NCI-H524 treated with DMSO at 0.1 percent for 48 hours (cell line): ENCODE data around the gene LGALS14.

Experiments
- DNase-seq: peaks from one replicate; lab custom pipeline; 2025; lab: John Stamatoyannopoulos, UW

The LGALS14 gene

DNA sequence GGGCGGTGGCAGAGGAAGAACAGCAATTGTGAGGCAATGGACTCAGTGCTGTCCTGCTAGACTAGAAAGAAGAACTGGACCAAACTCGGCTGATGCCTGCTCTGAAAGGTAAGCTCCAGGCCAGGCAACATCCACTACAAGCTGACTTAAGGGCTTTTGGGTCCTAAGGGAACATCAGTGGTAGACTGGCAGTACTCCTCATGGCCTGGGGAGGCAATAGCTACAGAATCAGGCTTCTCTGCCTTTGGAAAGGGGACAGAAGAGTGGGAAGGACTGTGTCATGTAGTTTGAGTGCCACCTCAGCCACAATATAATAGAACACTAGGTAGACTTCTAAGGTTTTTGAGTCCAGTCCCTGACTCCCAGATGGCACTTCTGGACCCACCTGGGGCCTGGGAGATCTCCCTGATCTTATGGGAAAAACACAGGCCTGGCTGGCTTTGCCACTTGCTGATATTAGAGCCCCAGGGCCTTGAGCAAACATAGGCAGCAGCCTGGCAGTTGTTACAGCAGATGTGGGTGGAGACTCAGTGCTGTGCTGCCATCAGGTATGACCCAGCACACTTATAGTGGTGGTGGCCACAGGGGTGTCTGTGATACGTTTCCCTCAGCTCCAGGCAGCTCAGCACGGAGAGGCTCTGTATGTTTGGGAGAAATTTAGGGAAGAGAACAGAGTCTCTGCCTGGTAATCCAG is 42.7 kb downstream of the LGALS14 start:
- no peak for DNase-seq

DNA sequence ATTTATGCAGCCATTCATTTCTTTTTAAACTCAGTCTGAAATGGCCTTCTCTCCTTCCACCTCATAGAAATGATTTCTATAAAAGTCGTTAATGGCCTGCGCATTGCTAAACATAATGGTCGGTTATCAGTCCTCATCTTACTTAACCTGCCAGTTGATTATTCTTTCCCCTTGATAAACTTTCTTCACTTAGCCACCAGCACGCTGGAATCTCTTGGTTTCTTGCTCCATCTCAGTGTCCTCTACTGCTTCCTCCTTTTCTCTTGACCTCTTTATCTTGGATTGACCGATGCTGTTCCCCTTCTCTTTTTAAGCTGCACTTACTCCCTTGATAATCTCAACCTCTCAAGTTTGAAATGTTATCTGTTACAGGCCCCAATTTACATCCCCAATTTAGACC is 45.7 kb downstream of the LGALS14 start:
- no peak for DNase-seq

DNA sequence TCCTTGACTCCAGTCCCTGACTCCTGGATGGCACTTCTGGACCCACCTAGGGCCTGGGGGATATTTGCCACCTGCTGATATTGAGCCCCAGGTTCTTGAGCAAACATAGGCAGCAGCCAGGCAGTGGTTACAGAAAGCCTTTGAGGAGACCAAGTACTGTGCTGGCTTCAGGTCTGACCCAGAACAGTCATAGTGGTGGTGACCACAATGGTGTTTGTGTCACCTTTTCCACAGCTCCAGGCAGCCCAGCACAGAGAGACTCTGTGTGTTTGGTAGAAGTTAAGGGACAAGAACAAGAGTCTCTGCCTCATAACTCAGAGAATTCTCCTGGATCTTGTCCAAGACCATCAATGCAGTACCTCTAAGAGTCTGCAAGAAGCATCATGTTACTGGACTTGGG is 48.1 kb downstream of the LGALS14 start:
- no peak for DNase-seq

- no peak for DNase-seq
Observed at GRCh38 chr19:39752795-39753194, 48.5 kb downstream of the LGALS14 start.

DNA sequence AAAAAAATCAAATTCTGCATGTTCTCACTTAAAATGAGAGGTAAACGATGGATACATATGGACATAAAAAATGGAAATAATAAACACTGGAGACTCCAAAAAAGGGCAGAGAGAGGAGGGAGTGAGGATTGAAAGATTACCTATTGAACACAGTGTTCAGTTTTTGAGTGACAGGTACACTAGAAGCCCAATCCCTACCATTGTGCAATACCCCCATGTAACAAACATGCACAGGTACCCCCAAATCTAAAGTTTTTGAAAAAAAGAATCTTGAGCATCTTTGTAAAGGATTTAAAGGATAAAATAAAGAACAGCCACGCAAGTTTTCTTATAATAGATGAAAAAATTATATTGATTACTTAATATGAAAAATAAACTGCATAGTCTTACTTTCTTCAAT is 50.3 kb downstream of the LGALS14 start:
- no peak for DNase-seq

GRCh38 chr19:39754971-39755370 is 50.7 kb downstream of the LGALS14 start:
- DNase-seq: no peak
